SU-DHL-6 (cell line): ENCODE data around the gene CZIB.

Experiments used
- H2AFZ ChIP-seq: fragments of 200-600 bp; sonication (generic); 2 replicates; pipeline ENCODE4 v1.6.1; 2014; ENCODE audit warnings: low read depth, mild to moderate bottlenecking, moderate library complexity, mixed read lengths, antibody characterized with exemption, low read length; ENCODE audit not compliant: severe bottlenecking
- H3F3A ChIP-seq: fragments of 200-600 bp; shearing (Covaris generic); 2 replicates; pipeline ENCODE4 v1.6.0; 2016; ENCODE audit warnings: antibody characterized with exemption, mild to moderate bottlenecking; ENCODE audit not compliant: insufficient read depth
- H3K27ac ChIP-seq: fragments of 200-600 bp; sonication (generic); 2 replicates; pipeline ENCODE4 v1.5.1; 2016; ENCODE audit warnings: low read depth, mild to moderate bottlenecking, low read length, moderate library complexity, mixed read lengths
- H3K27me3 ChIP-seq: fragments of 200-600 bp; sonication (generic), shearing (Covaris generic); 2 replicates; pipeline ENCODE4 v1.6.0; 2014; ENCODE audit warnings: mild to moderate bottlenecking, low read length
- H3K36me3 ChIP-seq: fragments of 200-600 bp; sonication (generic); 2 replicates; pipeline ENCODE4 v1.6.1; 2014; ENCODE audit warnings: mild to moderate bottlenecking, low read length, mixed read lengths
- H3K4me2 ChIP-seq: fragments of 300-600, 200-600 bp; shearing (Covaris generic), sonication (generic); 2 replicates; pipeline ENCODE4 v1.6.0; 2014; ENCODE audit warnings: low read length, low read depth, mild to moderate bottlenecking; ENCODE audit not compliant: poor library complexity, severe bottlenecking
- H3K4me3 ChIP-seq: fragments of 200-600 bp; sonication (generic); 2 replicates; pipeline ENCODE4 v1.5.1; 2014; ENCODE audit warnings: antibody characterized with exemption, low read length, mild to moderate bottlenecking, mixed read lengths; ENCODE audit not compliant: insufficient read depth, poor library complexity, severe bottlenecking
- H3K79me2 ChIP-seq: fragments of 200-600 bp; sonication (generic); 2 replicates; pipeline ENCODE4 v1.6.1; 2014; ENCODE audit warnings: mild to moderate bottlenecking, low read length, moderate library complexity; ENCODE audit not compliant: insufficient read depth
- H3K9ac ChIP-seq: fragments of 200-600 bp; sonication (generic); 2 replicates; pipeline ENCODE4 v1.7.0; 2014; ENCODE audit warnings: mild to moderate bottlenecking, low read length
- H3K9me2 ChIP-seq: fragments of 200-600 bp; sonication (generic); replicated peaks from 2 replicates; pipeline ENCODE4 v1.6.1; 2014; ENCODE audit warnings: low read length; ENCODE audit not compliant: insufficient read depth
- H3K9me3 ChIP-seq: fragments of 200-600 bp; sonication (generic); 2 replicates; pipeline ENCODE4 v1.6.1; 2014; ENCODE audit warnings: low read length, mixed read lengths; ENCODE audit not compliant: insufficient read depth
- H4K20me1 ChIP-seq: fragments of 200-600 bp; sonication (generic); 2 replicates; pipeline ENCODE4 v1.6.1; 2014; ENCODE audit warnings: low read depth, mild to moderate bottlenecking, antibody characterized with exemption, low read length, moderate library complexity, mixed read lengths
- CTCF ChIP-seq: fragments of 200-600 bp; sonication (generic); IDR thresholded peaks from one replicate; pipeline ENCODE4 v1.5.1; 2017; ENCODE audit warnings: antibody characterized with exemption, mild to moderate bottlenecking, low read length, moderate library complexity; ENCODE audit not compliant: insufficient read depth, poor library complexity, severe bottlenecking
- EZH2phosphoT487 ChIP-seq: fragments of 200-600 bp; sonication (generic), shearing (Covaris generic); conservative IDR thresholded peaks from 2 replicates; pipeline ENCODE4 v1.6.1; 2018; ENCODE audit warnings: mild to moderate bottlenecking, antibody characterized with exemption, low read length, moderate library complexity, mixed read lengths

CZIB gene

GRCh38 chr1:53242381-53242780 lies 21.9 kb upstream of the CZIB start:
- Histone ChIP-seq H3K36me3 (peaks cover 22% of the 10 kb centered on the region), H3K9me3 (no peaks in the 10 kb centered on the region), H2AFZ (no peak overlapping the region), H3K79me2 (peaks cover 9% of the 10 kb centered on the region), H3F3A (peaks cover 26% of the 10 kb centered on the region), H3K4me2 (no peak overlapping the region), H3K4me3 (no peak overlapping the region), H3K27ac (no peak overlapping the region), H3K9me2 (no peaks in the 10 kb centered on the region), H3K27me3 (no peaks in the 10 kb centered on the region), H3K9ac (no peak overlapping the region), H4K20me1 (no peaks in the 10 kb centered on the region; the same call in 1 of the 2 replicates)
- TF ChIP-seq EZH2phosphoT487 (no peak), CTCF (no peak)

DNA sequence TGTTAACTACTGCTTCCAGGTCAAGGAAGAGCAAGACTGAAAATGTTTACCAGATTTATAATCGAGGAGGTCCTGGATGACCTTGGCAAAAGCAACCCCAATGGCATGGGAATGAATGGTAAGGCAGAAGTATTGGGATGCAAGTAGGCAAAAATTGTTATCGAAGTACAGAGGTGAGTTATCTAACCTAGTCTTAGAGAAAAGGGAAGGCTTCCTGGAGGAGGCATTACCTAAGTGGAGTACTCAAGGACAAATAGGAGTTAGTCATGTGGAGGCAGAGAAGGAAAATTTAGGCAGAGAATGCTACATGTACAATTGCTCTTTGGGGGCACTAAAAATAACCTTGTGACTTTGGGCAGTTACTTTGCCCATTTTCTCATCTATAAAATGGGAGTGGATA lies 21.4 kb upstream of the CZIB start:
- Histone ChIP-seq H3F3A (peaks cover 26% of the 10 kb centered on the region), H3K4me2 (no peak overlapping the region), H3K36me3 (peaks cover 17% of the 10 kb centered on the region), H3K79me2 (peaks cover 14% of the 10 kb centered on the region), H3K27me3 (no peaks in the 10 kb centered on the region), H3K9ac (no peak overlapping the region), H4K20me1 (no peaks in the 10 kb centered on the region; the same call in 1 of the 2 replicates), H3K9me2 (no peaks in the 10 kb centered on the region), H3K4me3 (no peak overlapping the region), H2AFZ (no peak overlapping the region), H3K27ac (no peak overlapping the region), H3K9me3 (no peaks in the 10 kb centered on the region)
- no peak for TF ChIP-seq EZH2phosphoT487
- no peak for TF ChIP-seq CTCF

- Histone ChIP-seq H2AFZ (peak within 1 kb of the TSS; percentile 78), H3F3A (peaks cover 23% of the 10 kb centered on the region), H3K9me3 (no peaks in the 10 kb centered on the region), H3K36me3 (peaks cover 7% of the 10 kb centered on the region; the same call in 1 of the 2 replicates), H3K4me3 (peak within 1 kb of the TSS; percentile 95), H3K4me2 (peak within 1 kb of the TSS; percentile 97), H3K27me3 (no peaks in the 10 kb centered on the region), H3K27ac (0 out of 2 replicates have a peak within 1 kb of the TSS, but pooled peaks have one; percentile 20), H3K9me2 (no peaks in the 10 kb centered on the region), H4K20me1 (no peaks in the 10 kb centered on the region; the same call in 1 of the 2 replicates), H3K9ac (peak within 1 kb of the TSS; percentile 85), H3K79me2 (peaks cover 34% of the 10 kb centered on the region)
- no peak for TF ChIP-seq CTCF
- no peak for TF ChIP-seq EZH2phosphoT487
Observed at GRCh38 chr1:53238197-53239155, 18.0 kb upstream of the CZIB start, which contains the start of gene MAGOH. TSS of gene MAGOH (minus strand) at chr1:53238518. CDS start at chr1:53238448, 70 bp downstream.
